Loucy (cell line): ENCODE data around the gene DHX9.

Source experiments
- EZH2phosphoT487 ChIP-seq: fragments of 200-600 bp; IDR thresholded peaks from 2 replicates; pipeline ENCODE4 v1.6.1; 2018; ENCODE audit warnings: antibody characterized with exemption, mild to moderate bottlenecking, moderate library complexity, borderline replicate concordance
- TF ChIP-seq, protein P1 (sequence below): fragments of 200-600 bp; sonication (generic); conservative IDR thresholded peaks from 2 replicates; pipeline ENCODE4 v1.5.1; 2014; ENCODE audit warnings: mild to moderate bottlenecking, antibody characterized with exemption, low read length

DNA sequence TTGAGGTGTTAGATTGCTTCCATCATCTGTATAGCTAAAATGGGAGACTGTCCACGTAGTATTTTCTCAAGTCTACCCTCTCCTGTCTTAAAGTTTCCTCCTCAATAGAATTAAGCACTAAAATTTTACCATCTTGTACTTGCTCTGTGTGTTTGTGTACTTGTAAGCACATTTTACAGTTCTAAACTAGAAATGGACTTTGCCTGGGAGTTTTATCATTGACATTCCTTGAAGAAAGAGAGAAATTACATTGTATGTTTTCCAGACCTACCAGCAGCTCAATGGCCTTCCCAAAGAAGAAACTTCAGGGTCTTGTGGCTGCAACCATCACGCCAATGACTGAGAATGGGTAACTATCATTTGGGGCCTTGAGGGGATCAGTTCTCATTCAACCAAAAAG is 45.1 kb upstream of the DHX9 start:
- TF ChIP-seq, protein P1, sequence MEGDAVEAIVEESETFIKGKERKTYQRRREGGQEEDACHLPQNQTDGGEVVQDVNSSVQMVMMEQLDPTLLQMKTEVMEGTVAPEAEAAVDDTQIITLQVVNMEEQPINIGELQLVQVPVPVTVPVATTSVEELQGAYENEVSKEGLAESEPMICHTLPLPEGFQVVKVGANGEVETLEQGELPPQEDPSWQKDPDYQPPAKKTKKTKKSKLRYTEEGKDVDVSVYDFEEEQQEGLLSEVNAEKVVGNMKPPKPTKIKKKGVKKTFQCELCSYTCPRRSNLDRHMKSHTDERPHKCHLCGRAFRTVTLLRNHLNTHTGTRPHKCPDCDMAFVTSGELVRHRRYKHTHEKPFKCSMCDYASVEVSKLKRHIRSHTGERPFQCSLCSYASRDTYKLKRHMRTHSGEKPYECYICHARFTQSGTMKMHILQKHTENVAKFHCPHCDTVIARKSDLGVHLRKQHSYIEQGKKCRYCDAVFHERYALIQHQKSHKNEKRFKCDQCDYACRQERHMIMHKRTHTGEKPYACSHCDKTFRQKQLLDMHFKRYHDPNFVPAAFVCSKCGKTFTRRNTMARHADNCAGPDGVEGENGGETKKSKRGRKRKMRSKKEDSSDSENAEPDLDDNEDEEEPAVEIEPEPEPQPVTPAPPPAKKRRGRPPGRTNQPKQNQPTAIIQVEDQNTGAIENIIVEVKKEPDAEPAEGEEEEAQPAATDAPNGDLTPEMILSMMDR = no peak
- no peak for TF ChIP-seq EZH2phosphoT487
